T-helper 1 cell treated with Interleukin-12 subunit alpha and Interleukin-12 subunit beta and Interleukin-4 antibody, amounts not matched to agents 30 ng/mL and 1 ng/mL, for 36 hours (primary cell): Measurements from ENCODE around the gene LMBR1. TPM values are rescaled to one million over a fixed set of nuclear protein-coding genes. Genes with fewer than 3 reads are reported as not detected.
"Not testable (repeated sequence)": the region's sequence is repeated elsewhere in the genome, so short reads cannot be mapped to it uniquely, and the experiment has no call there.

Source experiments
- intact Hi-C: fragments of 100-400 bp; cut with micrococcal nuclease; formaldehyde crosslinking; loops from one replicate; pipeline ENCODE4 v1.15.1; 2024
- total RNA-seq: library from RNA; stranded (reverse); gene quantifications from 2 replicates; pipeline ENCODE4 v1.2.3, GENCODE V29; 2022

LMBR1 gene
- total RNA-seq, 1 donor from 2014 or later, result 54.3 TPM

GRCh38 chr7:156638443-156639077 is 254.4 kb downstream of the LMBR1 start:
- intact Hi-C loops, result no loop called here

GRCh38 chr7:156637093-156637492 is 255.9 kb downstream of the LMBR1 start:
- intact Hi-C loops, result not testable (repeated sequence)

- intact Hi-C loops, result no loop called here
These were observed 257.2 kb downstream of the LMBR1 start for GRCh38 chr7:156635529-156636385.

- intact Hi-C loops, result no loop called here
These were observed 258.9 kb downstream of the LMBR1 start for GRCh38 chr7:156634117-156634516.

- intact Hi-C loops, result no loop called here
These were observed 263.1 kb downstream of the LMBR1 start for GRCh38 chr7:156629873-156630272.

GRCh38 chr7:156628562-156628961 is 264.4 kb downstream of the LMBR1 start:
- intact Hi-C loops, result no loop called here

Other genes with a start within 250 kb of the LMBR1 start
- 33.7 and 42.5 TPM in 2 replicates for gene NOM1, start 56.5 kb upstream of the LMBR1 start, total RNA-seq
- 0.17 TPM in 1 of 2 replicates, not detected in the other for gene MNX1, start 117.5 kb upstream of the LMBR1 start, total RNA-seq
- 63.8 and 70.2 TPM in 2 replicates for gene UBE3C, start 245.7 kb upstream of the LMBR1 start, total RNA-seq